GM12875 (cell line): ENCODE data around the gene WNK1.

ENCODE experiments used
- H3K4me3 ChIP-seq: one replicate; pipeline ENCODE4 v1.5.1; 2011; ENCODE audit warnings: low read depth, low read length, control low read depth
- TF ChIP-seq, protein P1 (sequence below): IDR thresholded peaks from 2 replicates; pipeline ENCODE4 v1.5.1; 2011; ENCODE audit warnings: low read depth, mild to moderate bottlenecking, control low read depth, inconsistent platforms, low read length, moderate library complexity, borderline replicate concordance; ENCODE audit not compliant: insufficient read depth

Gene WNK1

DNA sequence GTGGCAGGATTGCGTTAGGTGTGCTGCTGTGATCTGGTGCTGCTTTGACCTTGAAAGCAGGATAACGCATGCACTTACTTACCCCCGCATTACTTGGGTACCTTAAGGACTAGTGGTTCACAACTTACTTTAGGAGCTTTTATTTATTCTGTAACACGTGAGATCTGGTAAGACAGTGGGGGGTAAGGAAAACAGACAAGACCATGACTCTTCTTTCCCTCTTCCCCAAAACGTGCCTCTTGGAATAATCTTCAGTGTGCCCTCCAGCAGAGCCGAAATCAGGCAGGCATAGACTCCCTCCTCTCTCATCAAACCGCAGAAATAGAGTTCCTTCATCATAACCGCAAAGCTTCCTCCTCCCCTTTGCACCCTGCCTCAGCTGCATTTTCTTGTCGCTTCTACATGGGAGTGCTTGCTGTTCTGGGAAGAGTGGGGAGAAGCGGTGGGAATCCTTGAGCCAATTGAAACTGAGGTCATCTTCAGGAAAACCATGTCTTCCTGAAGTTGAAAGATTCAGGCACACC lies 153.7 kb downstream of the WNK1 start:
- H3K4me3 ChIP-seq: no peak overlapping the region

DNA sequence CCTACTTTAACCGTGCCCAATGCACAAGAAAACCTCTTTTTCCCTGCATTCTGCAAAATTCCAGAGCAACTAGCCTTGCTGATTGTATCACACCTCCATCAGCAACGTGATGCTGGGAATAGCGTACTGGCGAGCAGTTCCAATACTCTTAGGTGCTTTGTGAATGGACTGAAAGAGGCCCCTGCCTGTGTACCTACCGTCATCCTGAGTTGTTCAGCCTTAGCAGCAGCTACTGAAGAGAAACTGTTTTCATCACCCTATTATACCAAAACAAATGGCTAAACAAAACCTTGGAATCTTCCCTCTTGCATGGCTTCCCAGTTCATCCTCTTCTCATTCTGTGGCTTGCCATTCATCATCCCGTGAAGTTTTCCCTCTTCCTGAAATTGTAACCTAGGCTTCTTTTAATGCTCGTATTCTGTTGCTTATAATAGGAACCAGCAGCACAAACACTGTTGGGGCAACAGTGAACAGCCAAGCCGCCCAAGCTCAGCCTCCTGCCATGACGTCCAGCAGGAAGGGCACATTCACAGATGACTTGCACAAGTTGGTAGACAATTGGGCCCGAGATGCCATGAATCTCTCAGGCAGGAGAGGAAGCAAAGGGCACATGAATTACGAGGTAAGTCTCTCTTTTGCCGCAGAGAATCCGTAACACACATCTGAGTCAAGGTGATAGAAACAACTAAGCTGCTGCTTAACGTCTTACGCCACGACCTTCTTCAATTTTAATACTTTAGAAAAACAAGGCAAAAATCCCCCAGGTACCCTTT lies 155.2 kb downstream of the WNK1 start:
- H3K4me3 ChIP-seq: no peak overlapping the region
- TF ChIP-seq, protein P1, sequence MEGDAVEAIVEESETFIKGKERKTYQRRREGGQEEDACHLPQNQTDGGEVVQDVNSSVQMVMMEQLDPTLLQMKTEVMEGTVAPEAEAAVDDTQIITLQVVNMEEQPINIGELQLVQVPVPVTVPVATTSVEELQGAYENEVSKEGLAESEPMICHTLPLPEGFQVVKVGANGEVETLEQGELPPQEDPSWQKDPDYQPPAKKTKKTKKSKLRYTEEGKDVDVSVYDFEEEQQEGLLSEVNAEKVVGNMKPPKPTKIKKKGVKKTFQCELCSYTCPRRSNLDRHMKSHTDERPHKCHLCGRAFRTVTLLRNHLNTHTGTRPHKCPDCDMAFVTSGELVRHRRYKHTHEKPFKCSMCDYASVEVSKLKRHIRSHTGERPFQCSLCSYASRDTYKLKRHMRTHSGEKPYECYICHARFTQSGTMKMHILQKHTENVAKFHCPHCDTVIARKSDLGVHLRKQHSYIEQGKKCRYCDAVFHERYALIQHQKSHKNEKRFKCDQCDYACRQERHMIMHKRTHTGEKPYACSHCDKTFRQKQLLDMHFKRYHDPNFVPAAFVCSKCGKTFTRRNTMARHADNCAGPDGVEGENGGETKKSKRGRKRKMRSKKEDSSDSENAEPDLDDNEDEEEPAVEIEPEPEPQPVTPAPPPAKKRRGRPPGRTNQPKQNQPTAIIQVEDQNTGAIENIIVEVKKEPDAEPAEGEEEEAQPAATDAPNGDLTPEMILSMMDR: no peak

More for the DNA sequence above, 153.7 kb downstream of the WNK1 start:
- TF ChIP-seq, protein P1: no peak

DNA sequence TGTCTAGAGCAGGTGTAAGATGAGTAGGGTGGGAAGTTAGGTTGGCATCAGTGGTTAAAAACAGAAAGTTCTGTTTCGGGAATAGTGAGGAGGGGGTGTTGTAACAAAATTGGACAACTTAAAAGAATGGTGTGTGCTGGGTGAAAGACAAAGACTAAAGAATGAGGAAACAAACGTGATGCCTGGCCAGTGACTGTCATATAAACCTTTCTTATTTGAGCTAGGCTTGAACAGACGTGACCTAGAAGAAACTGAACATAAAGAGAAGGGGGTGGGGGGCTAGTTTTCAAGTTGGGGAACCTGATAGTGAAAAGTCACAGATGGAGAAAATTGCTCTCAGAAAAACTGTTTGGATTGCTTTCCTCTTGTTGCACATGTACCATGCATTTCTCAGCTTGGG lies 157.5 kb downstream of the WNK1 start:
- no peak overlapping the region for H3K4me3 ChIP-seq
- TF ChIP-seq, protein P1: no peak

DNA sequence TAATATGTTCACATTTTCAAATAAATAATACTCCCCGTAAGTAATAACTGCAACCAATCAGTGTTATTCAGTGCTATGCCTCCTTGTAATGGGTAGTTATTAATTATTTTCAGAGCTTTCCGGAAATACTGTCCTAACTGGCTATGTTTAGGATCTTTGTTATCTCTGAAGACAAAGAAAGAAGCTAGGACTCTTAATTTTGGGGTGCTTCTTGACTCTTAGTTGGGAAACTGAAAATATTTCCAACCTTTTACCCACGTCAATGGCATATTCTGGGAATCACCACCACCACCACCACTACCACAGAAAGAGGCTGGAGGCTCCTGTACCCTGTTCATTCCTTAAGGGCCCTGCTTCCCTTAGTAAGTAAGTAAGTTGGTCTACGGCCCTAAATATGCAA lies 158.0 kb downstream of the WNK1 start:
- H3K4me3 ChIP-seq: no peak overlapping the region
- TF ChIP-seq, protein P1: no peak

DNA sequence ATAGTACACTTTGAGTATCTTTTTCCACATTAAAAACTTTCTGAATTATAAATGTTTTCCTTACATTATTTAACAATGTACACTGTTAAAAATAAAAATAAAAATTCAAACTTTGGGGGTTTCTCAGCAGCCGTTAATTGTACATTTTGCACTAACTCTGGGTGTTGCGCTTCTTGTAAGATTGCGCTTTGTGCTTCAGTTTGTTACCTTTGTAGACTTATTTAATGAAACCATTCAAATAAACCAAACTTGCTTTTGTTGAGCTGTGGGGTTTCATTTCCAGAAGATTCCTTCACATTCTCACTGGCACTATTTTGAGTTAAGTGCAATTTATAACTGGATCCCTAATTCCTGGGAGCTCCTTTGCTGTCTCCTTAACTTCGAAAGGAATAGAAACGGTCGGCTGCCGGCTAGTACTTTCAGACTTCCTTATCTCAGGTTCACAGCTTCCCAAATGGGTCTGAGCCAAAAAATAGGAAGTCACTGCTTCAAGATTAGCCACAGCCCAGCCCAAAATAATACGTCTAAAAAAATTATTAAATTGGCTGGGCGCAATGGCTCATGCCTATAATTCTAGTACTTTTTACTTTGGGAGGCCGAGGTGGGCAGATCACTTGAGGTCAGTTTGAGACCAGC lies 158.9 kb downstream of the WNK1 start:
- H3K4me3 ChIP-seq: no peak overlapping the region
- TF ChIP-seq, protein P1: no peak

DNA sequence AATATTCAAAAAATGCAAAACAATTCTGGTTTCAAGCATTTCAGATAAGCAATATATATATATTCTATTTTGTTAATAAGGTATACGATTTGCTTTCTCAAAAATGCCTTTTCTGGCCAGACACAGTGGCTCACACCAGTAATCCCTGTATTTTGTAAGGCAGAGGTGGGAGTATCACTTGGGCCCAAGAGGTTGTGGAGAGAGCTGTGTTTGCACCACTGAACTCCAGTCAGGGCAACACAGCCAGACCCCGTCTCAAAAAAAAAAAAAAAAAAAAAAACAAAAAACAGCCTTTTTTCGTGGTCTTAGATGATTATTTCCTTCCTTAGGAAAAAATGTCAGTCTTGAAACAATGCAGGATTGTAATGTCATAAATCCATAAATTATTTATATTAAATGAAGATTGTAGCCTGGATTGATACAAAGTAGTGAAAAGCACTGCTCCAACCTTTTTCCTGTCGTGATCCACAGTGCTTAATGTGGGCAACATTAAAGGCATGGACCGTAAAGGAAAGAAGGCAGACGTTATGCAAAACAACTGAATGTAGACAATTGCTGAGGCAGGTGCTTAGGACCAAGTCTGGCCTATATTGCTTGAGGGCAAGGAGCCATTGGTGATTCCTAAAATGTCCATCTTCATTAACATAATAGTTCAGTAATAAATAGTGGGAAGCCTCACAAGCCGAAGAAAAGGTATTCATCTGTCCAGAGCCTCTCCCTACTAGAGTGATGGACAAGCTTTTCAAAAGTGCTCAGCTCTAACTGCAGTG lies 160.3 kb downstream of the WNK1 start:
- no peak overlapping the region for H3K4me3 ChIP-seq
- TF ChIP-seq, protein P1: no peak
